ENCODE measurements around the gene TWIST2. TPM values are rescaled to one million over a fixed set of nuclear protein-coding genes. Genes with fewer than 3 reads are reported as not detected.

TWIST2 gene
- total RNA-seq, 2 donors from 2014 or later = 1.9 TPM; not detected in 1

GRCh38 chr2:238811293-238811692 lies 36.6 kb upstream of the TWIST2 start:
- H3K4me3 ChIP-seq (ENCODE audit: low read length) = no peak overlapping the region
- H3K27me3 Mint-ChIP-seq (ENCODE audit: insufficient read depth) = peaks cover 22% of the 10 kb centered on the region
- H3K9me3 Mint-ChIP-seq = peaks cover 33% of the 10 kb centered on the region
- H3K4me1 ChIP-seq (ENCODE audit: control insufficient read depth, insufficient read depth, low read length) = no peaks in the 10 kb centered on the region
- no peak overlapping the region for H3K27ac ChIP-seq (ENCODE audit: low read depth, low read length)
- TF ChIP-seq, protein P1, sequence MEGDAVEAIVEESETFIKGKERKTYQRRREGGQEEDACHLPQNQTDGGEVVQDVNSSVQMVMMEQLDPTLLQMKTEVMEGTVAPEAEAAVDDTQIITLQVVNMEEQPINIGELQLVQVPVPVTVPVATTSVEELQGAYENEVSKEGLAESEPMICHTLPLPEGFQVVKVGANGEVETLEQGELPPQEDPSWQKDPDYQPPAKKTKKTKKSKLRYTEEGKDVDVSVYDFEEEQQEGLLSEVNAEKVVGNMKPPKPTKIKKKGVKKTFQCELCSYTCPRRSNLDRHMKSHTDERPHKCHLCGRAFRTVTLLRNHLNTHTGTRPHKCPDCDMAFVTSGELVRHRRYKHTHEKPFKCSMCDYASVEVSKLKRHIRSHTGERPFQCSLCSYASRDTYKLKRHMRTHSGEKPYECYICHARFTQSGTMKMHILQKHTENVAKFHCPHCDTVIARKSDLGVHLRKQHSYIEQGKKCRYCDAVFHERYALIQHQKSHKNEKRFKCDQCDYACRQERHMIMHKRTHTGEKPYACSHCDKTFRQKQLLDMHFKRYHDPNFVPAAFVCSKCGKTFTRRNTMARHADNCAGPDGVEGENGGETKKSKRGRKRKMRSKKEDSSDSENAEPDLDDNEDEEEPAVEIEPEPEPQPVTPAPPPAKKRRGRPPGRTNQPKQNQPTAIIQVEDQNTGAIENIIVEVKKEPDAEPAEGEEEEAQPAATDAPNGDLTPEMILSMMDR (conservative IDR thresholded peaks at IDR 0.05) = no peak
- no peaks in the 10 kb centered on the region for H3K36me3 Mint-ChIP-seq (ENCODE audit: low read depth)
- WGBS, 2 experiments (ENCODE audit: insufficient coverage in 1 of 2, insufficient read length in 1 of 2) = 84 to 91% methylated on average over 3 to 4 of the region's 4 CpGs
- H3K27ac Mint-ChIP-seq = no peak overlapping the region
- no peaks in the 10 kb centered on the region for H3K4me1 Mint-ChIP-seq
- no peaks in the 10 kb centered on the region for H3K27me3 ChIP-seq (ENCODE audit: control insufficient read depth, insufficient read depth, low read length, poor library complexity, severe bottlenecking)
- peaks cover 18% of the 10 kb centered on the region for H3K9me3 ChIP-seq (ENCODE audit: control insufficient read depth, low read length)
- DNase-seq = no peak
- no peak overlapping the region for H3K4me3 Mint-ChIP-seq
- no peaks in the 10 kb centered on the region for H3K36me3 ChIP-seq (ENCODE audit: control insufficient read depth, insufficient read depth, low read length)
- no peak overlapping the region for H3K9ac ChIP-seq (ENCODE audit: extremely low read depth, low read length, poor library complexity, severe bottlenecking)

DNA sequence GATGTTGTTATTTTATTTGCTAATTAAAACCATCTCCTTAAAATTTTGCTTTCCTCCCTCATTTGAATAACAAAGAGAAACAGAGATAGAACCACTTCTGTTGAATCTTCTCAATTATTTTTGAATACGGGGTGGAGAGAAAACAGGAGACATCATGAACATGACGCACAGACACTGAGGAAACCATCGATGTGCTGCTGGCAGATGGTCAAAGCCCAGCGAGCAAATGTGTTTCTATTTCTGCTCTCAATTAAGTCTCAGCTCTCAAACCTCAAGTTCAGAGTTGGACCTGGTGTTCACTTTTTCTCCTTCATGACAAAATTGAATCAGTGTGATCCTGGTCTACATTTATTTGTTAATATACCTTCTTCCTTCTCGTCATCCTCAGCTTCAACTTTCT lies 36.1 kb upstream of the TWIST2 start:
- H3K9me3 ChIP-seq (ENCODE audit: control insufficient read depth, low read length) = peaks cover 18% of the 10 kb centered on the region
- H3K27ac ChIP-seq (ENCODE audit: low read depth, low read length) = no peak overlapping the region
- TF ChIP-seq, protein P1 (conservative IDR thresholded peaks at IDR 0.05) = no peak
- Mint-ChIP-seq H3K27ac (no peak overlapping the region), H3K4me3 (no peak overlapping the region), H3K27me3 (ENCODE audit: insufficient read depth) (peaks cover 22% of the 10 kb centered on the region), H3K4me1 (no peaks in the 10 kb centered on the region), H3K36me3 (ENCODE audit: low read depth) (no peaks in the 10 kb centered on the region), H3K9me3 (peaks cover 33% of the 10 kb centered on the region)
- H3K9ac ChIP-seq (ENCODE audit: extremely low read depth, low read length, poor library complexity, severe bottlenecking) = no peak overlapping the region
- 83 to 88% methylated on average over 3 to 4 of the region's 5 CpGs for WGBS, 2 experiments (ENCODE audit: insufficient coverage in 1 of 2, insufficient read length in 1 of 2)
- no peak overlapping the region for H3K4me3 ChIP-seq (ENCODE audit: low read length)
- H3K27me3 ChIP-seq (ENCODE audit: control insufficient read depth, insufficient read depth, low read length, poor library complexity, severe bottlenecking) = no peaks in the 10 kb centered on the region
- no peak for DNase-seq
- H3K36me3 ChIP-seq (ENCODE audit: control insufficient read depth, insufficient read depth, low read length) = no peaks in the 10 kb centered on the region
- H3K4me1 ChIP-seq (ENCODE audit: control insufficient read depth, insufficient read depth, low read length) = no peaks in the 10 kb centered on the region

GRCh38 chr2:238813109-238813508 lies 34.8 kb upstream of the TWIST2 start:
- TF ChIP-seq, protein P1 (conservative IDR thresholded peaks at IDR 0.05) = no peak
- Histone ChIP-seq H3K27ac (ENCODE audit: low read depth, low read length) (no peak overlapping the region), H3K27me3 (ENCODE audit: control insufficient read depth, insufficient read depth, low read length, poor library complexity, severe bottlenecking) (no peaks in the 10 kb centered on the region), H3K4me1 (ENCODE audit: control insufficient read depth, insufficient read depth, low read length) (no peaks in the 10 kb centered on the region), H3K9ac (ENCODE audit: extremely low read depth, low read length, poor library complexity, severe bottlenecking) (no peak overlapping the region), H3K36me3 (ENCODE audit: control insufficient read depth, insufficient read depth, low read length) (no peaks in the 10 kb centered on the region), H3K9me3 (ENCODE audit: control insufficient read depth, low read length) (peaks cover 16% of the 10 kb centered on the region), H3K4me3 (ENCODE audit: low read length) (no peak overlapping the region)
- Mint-ChIP-seq H3K27me3 (ENCODE audit: insufficient read depth) (peaks cover 28% of the 10 kb centered on the region), H3K4me3 (no peak overlapping the region), H3K27ac (no peak overlapping the region), H3K9me3 (peaks cover 25% of the 10 kb centered on the region), H3K4me1 (peaks cover 11% of the 10 kb centered on the region), H3K36me3 (ENCODE audit: low read depth) (no peaks in the 10 kb centered on the region)
- no peak for DNase-seq
- 93 to 98% methylated on average over 5 to 8 of the region's 8 CpGs for WGBS, 2 experiments (ENCODE audit: insufficient coverage in 1 of 2, insufficient read length in 1 of 2)

Data from endodermal cell (in vitro differentiated cells).